NT2/D1 (cell line): ENCODE results near the gene CPN1.

Source experiments
- SUZ12 ChIP-seq: IDR thresholded peaks from 2 replicates; pipeline ENCODE4 v1.6.1; 2011; ENCODE audit not compliant: insufficient read length, insufficient read depth; ENCODE audit errors: extremely low read depth
- YY1 ChIP-seq: IDR thresholded peaks from 2 replicates; pipeline ENCODE4 v1.6.1; 2011; ENCODE audit not compliant: insufficient read length, insufficient read depth
- ZNF274 ChIP-seq: IDR thresholded peaks from 2 replicates; pipeline ENCODE4 v1.6.1; 2011; ENCODE audit warnings: mild to moderate bottlenecking, low read depth, low read length

DNA sequence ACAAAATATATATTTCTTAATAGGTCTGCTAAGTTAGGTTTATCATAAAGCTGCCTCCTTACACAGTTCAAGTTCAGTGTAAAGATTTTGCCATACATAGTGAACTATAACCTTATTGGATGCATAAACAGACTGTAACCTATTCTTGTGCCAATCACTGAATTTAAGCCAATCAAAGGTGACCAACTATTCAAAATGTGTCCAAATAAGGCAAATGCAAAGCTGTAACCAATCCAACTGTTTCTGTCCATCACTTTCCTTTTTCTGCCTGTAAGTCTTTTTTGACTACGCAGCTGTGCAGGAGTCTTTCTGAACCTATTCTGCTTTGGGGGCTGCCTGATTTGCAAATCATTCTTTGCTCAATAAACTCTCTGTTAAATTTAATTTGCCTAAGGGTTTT, 60.3 kb downstream of the CPN1 start:
- TF ChIP-seq YY1 (no peak), SUZ12 (no peak), ZNF274 (no peak)
